ELR (cell line): Measurements from ENCODE around the gene FAM83G.
A peak's percentile ranks its signal among the peaks of the same experiment; 100 is the strongest.
"Not testable (repeated sequence)": the region's sequence is repeated elsewhere in the genome, so short reads cannot be mapped to it uniquely, and the experiment has no call there.

ENCODE experiments used
- DNase-seq: peaks from one replicate; pipeline ENCODE4 v3.0.0-alpha.2; 2015; ENCODE audit warnings: low read depth

Gene FAM83G

GRCh38 chr17:19004421-19005136, at the start of gene FAM83G:
FAM83G (minus strand) TSS chr17:19004764; CDS start chr17:19004041, 723 bp downstream.
- DNase-seq: peak; percentile 92

GRCh38 chr17:19048826-19049225, 44.3 kb upstream of the FAM83G start:
- DNase-seq: not testable (repeated sequence)

- DNase-seq: not testable (repeated sequence)
Measured at GRCh38 chr17:19047510-19047909, 42.9 kb upstream of the FAM83G start.

- DNase-seq: not testable (repeated sequence)
Measured at GRCh38 chr17:19046782-19047375, 42.3 kb upstream of the FAM83G start, which contains the start of gene GRAP. GRAP (minus strand) TSS chr17:19046957; CDS start chr17:19046926, 31 bp downstream.

- DNase-seq: not testable (repeated sequence)
Measured at GRCh38 chr17:19044643-19045042, 40.1 kb upstream of the FAM83G start.

GRCh38 chr17:19043032-19043431, 38.5 kb upstream of the FAM83G start:
- not testable (repeated sequence) for DNase-seq

GRCh38 chr17:19042369-19042768, 37.8 kb upstream of the FAM83G start:
- not testable (repeated sequence) for DNase-seq

- DNase-seq: not testable (repeated sequence)
Measured at GRCh38 chr17:19041871-19042270, 37.3 kb upstream of the FAM83G start.

GRCh38 chr17:19040350-19040749, 35.8 kb upstream of the FAM83G start:
- DNase-seq: not testable (repeated sequence)

- not testable (repeated sequence) for DNase-seq
Measured at GRCh38 chr17:19038730-19039129, 34.2 kb upstream of the FAM83G start.

GRCh38 chr17:19038007-19038406, 33.4 kb upstream of the FAM83G start:
- DNase-seq: not testable (repeated sequence)

- DNase-seq: not testable (repeated sequence)
Measured at GRCh38 chr17:19037547-19037946, 33.0 kb upstream of the FAM83G start.

- DNase-seq: not testable (repeated sequence)
Measured at GRCh38 chr17:19036186-19036585, 31.6 kb upstream of the FAM83G start.

GRCh38 chr17:19032377-19032988, 27.9 kb upstream of the FAM83G start:
- DNase-seq: not testable (repeated sequence)

- DNase-seq: not testable (repeated sequence)
Measured at GRCh38 chr17:19031729-19032128, 27.2 kb upstream of the FAM83G start.

GRCh38 chr17:19030771-19031449, 26.3 kb upstream of the FAM83G start:
- not testable (repeated sequence) for DNase-seq

- not testable (repeated sequence) for DNase-seq
Measured at GRCh38 chr17:19029740-19030139, 25.2 kb upstream of the FAM83G start.

GRCh38 chr17:19028671-19029070, 24.1 kb upstream of the FAM83G start:
- DNase-seq: not testable (repeated sequence)

- peak; percentile 92 for DNase-seq
Measured at GRCh38 chr17:19024101-19025078, 19.8 kb upstream of the FAM83G start.

- DNase-seq: no peak
Measured at GRCh38 chr17:19023209-19023999, 18.8 kb upstream of the FAM83G start.
